Choroid plexus epithelial cell (primary cell): Measurements from ENCODE around the gene SLCO3A1.

Experiments used
- DNase-seq: peaks from one replicate; pipeline ENCODE4 v3.0.0-alpha.2; 2010; ENCODE audit warnings: low read depth
- H3K4me3 ChIP-seq: 2 replicates; pipeline ENCODE4 v1.5.1; 2011; ENCODE audit warnings: low read depth, mild to moderate bottlenecking, control low read depth, low read length, moderate library complexity
- TF ChIP-seq, protein P1 (sequence below): conservative IDR thresholded peaks from 2 replicates; pipeline ENCODE4 v1.5.1; 2011; ENCODE audit warnings: low read depth, mild to moderate bottlenecking, control low read depth, inconsistent platforms, low read length, moderate library complexity

The SLCO3A1 gene

DNA sequence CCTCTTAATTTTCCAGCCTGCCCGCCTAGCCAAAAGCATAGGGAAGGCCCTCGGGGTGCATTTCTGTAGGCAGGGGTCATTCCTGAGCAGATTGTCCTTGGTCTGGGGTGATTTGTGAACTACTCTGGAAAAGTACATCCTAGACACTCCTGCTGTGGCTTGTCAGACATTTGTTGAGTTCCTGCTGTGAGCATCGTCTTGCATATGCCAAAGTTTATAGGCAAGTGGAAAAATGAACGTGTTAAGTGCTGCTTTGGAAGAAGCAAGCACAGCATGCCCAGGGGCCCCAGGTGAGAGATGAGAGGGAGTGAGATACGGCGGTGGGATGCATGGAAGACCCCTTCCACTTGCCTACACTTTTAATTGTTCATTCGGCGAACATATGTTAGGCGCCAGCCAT is 302.4 kb downstream of the SLCO3A1 start:
- DNase-seq = no peak
- TF ChIP-seq, protein P1, sequence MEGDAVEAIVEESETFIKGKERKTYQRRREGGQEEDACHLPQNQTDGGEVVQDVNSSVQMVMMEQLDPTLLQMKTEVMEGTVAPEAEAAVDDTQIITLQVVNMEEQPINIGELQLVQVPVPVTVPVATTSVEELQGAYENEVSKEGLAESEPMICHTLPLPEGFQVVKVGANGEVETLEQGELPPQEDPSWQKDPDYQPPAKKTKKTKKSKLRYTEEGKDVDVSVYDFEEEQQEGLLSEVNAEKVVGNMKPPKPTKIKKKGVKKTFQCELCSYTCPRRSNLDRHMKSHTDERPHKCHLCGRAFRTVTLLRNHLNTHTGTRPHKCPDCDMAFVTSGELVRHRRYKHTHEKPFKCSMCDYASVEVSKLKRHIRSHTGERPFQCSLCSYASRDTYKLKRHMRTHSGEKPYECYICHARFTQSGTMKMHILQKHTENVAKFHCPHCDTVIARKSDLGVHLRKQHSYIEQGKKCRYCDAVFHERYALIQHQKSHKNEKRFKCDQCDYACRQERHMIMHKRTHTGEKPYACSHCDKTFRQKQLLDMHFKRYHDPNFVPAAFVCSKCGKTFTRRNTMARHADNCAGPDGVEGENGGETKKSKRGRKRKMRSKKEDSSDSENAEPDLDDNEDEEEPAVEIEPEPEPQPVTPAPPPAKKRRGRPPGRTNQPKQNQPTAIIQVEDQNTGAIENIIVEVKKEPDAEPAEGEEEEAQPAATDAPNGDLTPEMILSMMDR = no peak
- no peak overlapping the region for H3K4me3 ChIP-seq

DNA sequence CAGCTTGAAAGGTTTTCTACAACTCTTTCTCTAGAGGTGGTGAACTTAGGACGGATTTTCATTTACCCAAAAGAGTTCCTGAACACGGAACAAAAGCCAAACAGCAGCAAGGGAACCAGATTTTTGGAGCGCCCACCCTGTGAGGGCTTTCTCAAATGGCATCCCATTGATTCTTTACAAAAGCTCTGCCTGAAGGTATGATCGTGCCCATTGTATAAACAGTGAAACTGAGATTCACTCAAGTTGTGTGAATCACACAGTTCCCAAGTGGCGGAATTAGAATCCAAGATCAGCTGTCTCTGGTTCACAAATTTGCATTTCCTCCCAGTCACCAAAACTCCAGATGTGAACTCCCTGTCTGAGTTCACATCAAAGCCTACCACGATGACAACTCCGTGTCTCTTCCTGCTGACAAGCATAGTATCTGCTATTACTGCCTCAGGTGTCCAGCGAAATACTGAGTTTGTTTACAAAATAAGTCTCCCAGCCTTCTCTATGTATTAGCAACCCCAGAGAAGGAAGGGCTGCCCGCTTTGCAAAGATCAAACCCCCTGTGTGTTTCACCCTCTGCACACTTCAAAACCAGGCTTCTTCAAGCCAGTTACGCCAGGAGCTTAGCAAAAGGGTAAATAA is 304.3 kb downstream of the SLCO3A1 start:
- DNase-seq = no peak
- TF ChIP-seq, protein P1 = no peak

DNA sequence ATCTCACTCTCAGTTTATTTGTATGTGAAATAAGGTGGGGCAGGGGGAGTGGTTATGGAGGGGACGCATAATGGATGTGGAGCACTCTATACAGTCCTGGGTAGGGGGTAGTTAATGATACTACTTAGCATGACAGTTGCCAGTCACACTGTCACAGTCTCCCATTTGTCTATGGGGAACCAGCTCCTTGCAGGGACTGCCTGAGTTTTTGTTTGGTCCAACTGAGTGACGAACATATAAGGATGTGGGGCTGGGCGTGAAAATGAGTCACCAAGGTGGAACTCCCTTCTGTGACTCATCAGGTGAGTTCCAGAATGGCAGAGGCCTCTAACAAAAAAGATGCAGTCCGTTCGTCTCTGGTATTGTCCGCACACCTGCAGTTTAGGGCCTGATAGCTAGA is 304.9 kb downstream of the SLCO3A1 start:
- H3K4me3 ChIP-seq = no peak overlapping the region
- TF ChIP-seq, protein P1 = no peak
- DNase-seq = no peak

More for the DNA sequence above, 304.3 kb downstream of the SLCO3A1 start:
- no peak overlapping the region for H3K4me3 ChIP-seq

GRCh38 chr15:92159481-92159880 is 306.0 kb downstream of the SLCO3A1 start:
- TF ChIP-seq, protein P1 = no peak
- no peak for DNase-seq
- H3K4me3 ChIP-seq = no peak overlapping the region

- no peak for DNase-seq
- no peak overlapping the region for H3K4me3 ChIP-seq
- TF ChIP-seq, protein P1 = no peak
These were observed 306.7 kb downstream of the SLCO3A1 start for GRCh38 chr15:92159906-92160841.

DNA sequence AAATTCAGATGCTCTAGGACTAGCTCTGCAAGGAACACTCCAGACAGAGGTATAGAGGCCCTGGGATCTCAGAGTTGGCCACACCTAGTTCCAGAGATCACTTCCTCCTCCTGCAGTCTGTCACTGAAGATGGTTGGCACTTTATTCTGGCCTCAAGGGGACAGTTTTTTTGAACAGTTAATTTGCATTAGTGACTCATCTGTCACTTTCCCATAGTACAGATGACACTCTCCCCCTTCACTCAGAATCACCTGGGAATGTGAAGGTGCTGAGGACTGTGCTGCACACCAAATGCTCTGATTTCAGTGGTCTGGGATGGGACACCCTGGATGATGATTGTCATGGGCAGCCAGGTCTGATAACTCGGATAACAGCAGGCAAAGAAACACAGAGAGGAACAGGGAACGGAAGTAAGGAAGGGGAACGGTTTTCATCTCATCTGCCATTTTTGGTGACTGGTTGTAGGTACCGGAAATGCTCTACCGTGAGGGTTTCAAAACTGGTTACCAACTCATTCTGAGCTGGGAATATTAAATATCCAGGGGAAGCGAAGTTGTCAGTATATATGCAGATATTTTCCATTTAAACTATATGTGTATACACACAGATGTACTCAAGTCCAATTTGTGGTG is 307.6 kb downstream of the SLCO3A1 start:
- TF ChIP-seq, protein P1 = no peak
- no peak for DNase-seq
- no peak overlapping the region for H3K4me3 ChIP-seq
